Liver (tissue), 9 donors: ENCODE measurements around the gene TH. TPM values are rescaled to one million over a fixed set of nuclear protein-coding genes. Genes with fewer than 3 reads are reported as not detected.

Experiments used
- DNase-seq: peaks from one replicate; pipeline ENCODE4 v3.0.0-alpha.2; 2017; ENCODE audit warnings: low spot score
- H3K27ac ChIP-seq, 2 donors: one replicate each; pipeline ENCODE4 v1.7.0; 2013; ENCODE audit warnings: inconsistent platforms in 2 of 2, low read length in 2 of 2, control low read depth in 1 of 2, low read depth in 1 of 2, mild to moderate bottlenecking in 1 of 2
- H3K27me3 ChIP-seq, 4 donors: one replicate each; pipeline versions ENCODE4 v1.6.1 to v1.7.0; 2013; ENCODE audit warnings: low read length in 3 of 4, inconsistent platforms in 1 of 4, mild to moderate bottlenecking in 1 of 4, moderate library complexity in 1 of 4; ENCODE audit not compliant: control insufficient read depth in 4 of 4, insufficient read depth in 4 of 4
- H3K36me3 ChIP-seq, 4 donors: one replicate each; pipeline versions ENCODE4 v1.6.1 to v1.7.0; 2013; ENCODE audit warnings: low read length in 3 of 4, mild to moderate bottlenecking in 3 of 4, low read depth in 1 of 4, moderate library complexity in 1 of 4; ENCODE audit not compliant: control insufficient read depth in 4 of 4, insufficient read depth in 3 of 4
- H3K4me1 ChIP-seq, 4 donors: one replicate each; pipeline versions ENCODE4 v1.6.1 to v1.7.0; 2013; ENCODE audit warnings: low read length in 3 of 4, mild to moderate bottlenecking in 3 of 4, moderate library complexity in 1 of 4; ENCODE audit not compliant: control insufficient read depth in 4 of 4, insufficient read depth in 4 of 4
- H3K4me3 ChIP-seq, 3 donors: one replicate each; pipeline versions ENCODE4 v1.6.1 to v1.7.0; 2013; ENCODE audit warnings: low read length in 3 of 3, control low read depth in 1 of 3, low read depth in 1 of 3, mild to moderate bottlenecking in 1 of 3
- H3K9ac ChIP-seq, 2 donors: one replicate each; pipeline ENCODE4 v1.7.0; 2013; ENCODE audit warnings: low read length in 2 of 2, mild to moderate bottlenecking in 2 of 2, moderate library complexity in 2 of 2, control low read depth in 1 of 2, low read depth in 1 of 2
- H3K9me3 ChIP-seq, 4 donors: one replicate each; pipeline versions ENCODE4 v1.6.1 to v1.7.0; 2013; ENCODE audit warnings: low read length in 3 of 4; ENCODE audit not compliant: control insufficient read depth in 4 of 4
- ATF3 ChIP-seq: IDR thresholded peaks from 2 replicates; pipeline ENCODE4 v1.6.1; 2016; ENCODE audit warnings: antibody characterized with exemption
- CTCF ChIP-seq: fragments of 150-350 bp; IDR thresholded peaks from 2 replicates; pipeline ENCODE4 v1.5.1; 2017; ENCODE audit warnings: improper control_type of control experiment, low read depth, low read length; ENCODE audit not compliant: missing input control
- EGR1 ChIP-seq, 2 donors: IDR thresholded peaks; 2 replicates each; pipeline ENCODE4 v1.6.1; 2016 to 2018; ENCODE audit warnings: antibody characterized with exemption in 2 of 2, low read depth in 2 of 2
- FOXA2 ChIP-seq: IDR thresholded peaks from 2 replicates; pipeline ENCODE4 v1.6.1; 2016; ENCODE audit warnings: antibody characterized with exemption
- GABPA ChIP-seq, 2 donors: IDR thresholded peaks in 1 of 2; conservative IDR thresholded peaks in 1 of 2; 2 replicates each; pipeline ENCODE4 v1.6.1; 2016; ENCODE audit warnings: antibody characterized with exemption in 2 of 2, mild to moderate bottlenecking in 1 of 2, moderate library complexity in 1 of 2
- HNF4A ChIP-seq, 2 donors: conservative IDR thresholded peaks; 2 replicates each; pipeline ENCODE4 v1.6.1; 2016; ENCODE audit warnings: antibody characterized with exemption in 2 of 2, mild to moderate bottlenecking in 2 of 2
- HNF4G ChIP-seq: IDR thresholded peaks from 2 replicates; pipeline ENCODE4 v1.6.1; 2016; ENCODE audit warnings: antibody characterized with exemption
- JUND ChIP-seq, 2 donors: IDR thresholded peaks; 2 replicates each; pipeline ENCODE4 v1.6.1; 2016; ENCODE audit warnings: antibody characterized with exemption in 2 of 2
- NR2F2 ChIP-seq: IDR thresholded peaks from 2 replicates; pipeline ENCODE4 v1.6.1; 2016; ENCODE audit warnings: antibody characterized with exemption
- RAD21 ChIP-seq, 2 donors: IDR thresholded peaks; 2 replicates each; pipeline ENCODE4 v1.6.1; 2016; ENCODE audit warnings: antibody characterized with exemption in 2 of 2, mild to moderate bottlenecking in 2 of 2
- REST ChIP-seq: IDR thresholded peaks from 2 replicates; pipeline ENCODE4 v1.6.1; 2016; ENCODE audit warnings: antibody characterized with exemption, mild to moderate bottlenecking
- RXRA ChIP-seq, 2 donors: IDR thresholded peaks; 2 replicates each; pipeline ENCODE4 v1.6.1; 2017 to 2018; ENCODE audit warnings: antibody characterized with exemption in 2 of 2, mild to moderate bottlenecking in 1 of 2
- SP1 ChIP-seq: IDR thresholded peaks from 2 replicates; pipeline ENCODE4 v1.6.1; 2018; ENCODE audit warnings: antibody characterized with exemption, mild to moderate bottlenecking
- TAF1 ChIP-seq: conservative IDR thresholded peaks from 2 replicates; pipeline ENCODE4 v1.6.1; 2016; ENCODE audit warnings: antibody characterized with exemption, mild to moderate bottlenecking
- YY1 ChIP-seq: IDR thresholded peaks from 2 replicates; pipeline ENCODE4 v1.6.1; 2016; ENCODE audit warnings: antibody characterized with exemption, mild to moderate bottlenecking
- WGBS: extraction: QIAGEN DNeasy Blood & Tissue Kit; methylation state at CpG from one replicate; pipeline ENCODE4 v1.1.7; 2013; 5-methylcytosine and 5-hydroxymethylcytosine counted together
- polyA plus RNA-seq, 2 donors: library from polyadenylated mRNA; stranded (reverse) in 1 of 2; unstranded in 1 of 2; fragments of 200-250 nt in 1 of 2; fragments of >200 nt in 1 of 2; fragmentation: Nextera tagmentation in 1 of 2; extraction: Ambion mirVana in 1 of 2; gene quantifications; one replicate each; pipeline versions ENCODE4 v1.2.1 to v1.2.3, GENCODE V29; 2013 to 2015
- total RNA-seq, 2 donors: library from RNA; depleted of rRNA; stranded (reverse); fragments of >200 nt; gene quantifications; one replicate each; pipeline ENCODE4 v1.2.3, GENCODE V29; 2014
- donor health status: healthy.
- donor health status: healthy.
- donor health status: healthy.
- donor health status: healthy.
- donor health status: healthy.

TH gene
- total and polyA plus RNA-seq, 4 donors = 0.13 to 0.24 TPM; not detected in 2

GRCh38 chr11:2217211-2218030, 45.8 kb upstream of the TH start:
- no peak overlapping the region for H3K4me3 ChIP-seq
- 69% methylated on average over 23 of the region's 23 CpGs for WGBS
- no peaks in the 10 kb centered on the region for H3K9me3 ChIP-seq
- H3K9ac ChIP-seq = no peak overlapping the region
- no peak for TF ChIP-seq EGR1 (IDR thresholded peaks at IDR 0.05; ENCODE audit: low read depth in 2 of 2)
- TF ChIP-seq HNF4A (conservative IDR thresholded peaks at IDR 0.05) = no peak
- TF ChIP-seq RAD21 (IDR thresholded peaks at IDR 0.05) = no peak
- TF ChIP-seq REST = no peak
- TF ChIP-seq TAF1 = no peak
- no peak for TF ChIP-seq GABPA (IDR thresholded peaks at IDR 0.05 in 1 of 2, conservative IDR thresholded peaks at IDR 0.05 in 1 of 2)
- TF ChIP-seq RXRA (IDR thresholded peaks at IDR 0.05) = no peak
- no peaks in the 10 kb centered on the region for H3K36me3 ChIP-seq
- H3K4me1 ChIP-seq = no peaks in the 10 kb centered on the region
- no peak overlapping the region for H3K27ac ChIP-seq
- no peak for DNase-seq
- H3K27me3 ChIP-seq = no peaks in the 10 kb centered on the region

DNA sequence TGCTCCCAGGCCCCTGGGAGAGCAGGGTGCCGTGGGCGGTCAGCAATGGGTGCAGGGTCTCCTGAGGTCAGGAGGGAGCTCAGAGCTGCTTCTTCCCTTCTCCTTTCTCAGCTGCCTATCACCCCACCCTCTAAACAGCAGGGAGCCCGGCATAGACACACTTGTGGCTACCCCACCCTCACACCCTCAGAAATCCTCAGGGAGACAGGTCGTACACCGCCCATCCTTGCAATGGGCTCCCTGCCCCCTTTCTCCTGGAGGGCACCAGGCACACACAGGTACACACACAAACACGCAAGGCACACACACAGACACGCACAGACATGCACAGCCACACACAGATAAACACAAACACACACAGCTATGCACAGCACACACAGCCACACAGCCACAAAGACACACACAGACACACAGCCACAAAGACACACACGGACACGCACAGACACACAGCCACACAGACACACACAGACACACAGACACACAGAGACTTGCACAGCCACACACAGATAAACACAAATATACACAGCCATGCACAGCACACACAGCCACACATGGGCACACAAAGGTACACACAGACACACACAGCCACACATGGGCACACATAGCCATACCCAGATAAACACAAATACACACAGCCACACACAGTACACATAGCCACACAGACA, 44.9 kb upstream of the TH start:
- Histone ChIP-seq H3K4me3 (no peak overlapping the region), H3K36me3 (no peaks in the 10 kb centered on the region), H3K4me1 (no peaks in the 10 kb centered on the region), H3K9me3 (no peaks in the 10 kb centered on the region), H3K27me3 (no peaks in the 10 kb centered on the region), H3K9ac (no peak overlapping the region), H3K27ac (no peak overlapping the region)
- DNase-seq = no peak
- TF ChIP-seq YY1 (no peak), HNF4G (no peak), FOXA2 (no peak), JUND (IDR thresholded peaks at IDR 0.05) (no peak), SP1 (no peak)
- WGBS = 82% methylated on average over 9 of the region's 9 CpGs

- H3K4me1 ChIP-seq = peaks cover 0 to 5% (median 3%) of the 10 kb centered on the region in 4 donors
- no peaks in the 10 kb centered on the region for H3K36me3 ChIP-seq
- peak; percentile 30 for DNase-seq
- no peak overlapping the region for H3K4me3 ChIP-seq
- no peak overlapping the region for H3K27ac ChIP-seq
- no peak overlapping the region for H3K9ac ChIP-seq
- H3K27me3 ChIP-seq = no peaks in the 10 kb centered on the region
- H3K9me3 ChIP-seq = no peaks in the 10 kb centered on the region
- WGBS = 88% methylated on average over 34 of the region's 34 CpGs
- no peak for TF ChIP-seq NR2F2
- TF ChIP-seq HNF4A (conservative IDR thresholded peaks at IDR 0.05) = no peak
- no peak for TF ChIP-seq ATF3
- TF ChIP-seq CTCF = no peak
Measured at GRCh38 chr11:2215561-2216399, 44.2 kb upstream of the TH start.
